Ishikawa (cell line): ENCODE data around the gene JMJD1C.

ENCODE experiments used
- CEBPB ChIP-seq: IDR thresholded peaks from 2 replicates; pipeline ENCODE4 v1.6.1; 2012
- CREB1 ChIP-seq: IDR thresholded peaks from 2 replicates; pipeline ENCODE4 v1.6.1; 2012; ENCODE audit warnings: low read depth
- EGR1 ChIP-seq: IDR thresholded peaks from 2 replicates; pipeline ENCODE4 v1.6.1; 2012
- EP300 ChIP-seq: IDR thresholded peaks from 2 replicates; pipeline ENCODE4 v1.6.1; 2012; ENCODE audit warnings: borderline replicate concordance
- MAX ChIP-seq: IDR thresholded peaks from 2 replicates; pipeline ENCODE4 v1.6.1; 2012
- NFIC ChIP-seq: IDR thresholded peaks from 2 replicates; pipeline ENCODE4 v1.6.1; 2012
- RAD21 ChIP-seq: IDR thresholded peaks from 2 replicates; pipeline ENCODE4 v1.6.1; 2012; ENCODE audit warnings: low read depth
- REST ChIP-seq: IDR thresholded peaks from 2 replicates; pipeline ENCODE4 v1.6.1; 2012; ENCODE audit warnings: low read depth, mild to moderate bottlenecking
- TEAD4 ChIP-seq: IDR thresholded peaks from 2 replicates; pipeline ENCODE4 v1.6.1; 2012
- USF1 ChIP-seq: IDR thresholded peaks from 2 replicates; pipeline ENCODE4 v1.6.1; 2012
- YY1 ChIP-seq: IDR thresholded peaks from 2 replicates; pipeline ENCODE4 v1.6.1; 2012; ENCODE audit warnings: low read depth
- ZBTB7A ChIP-seq: IDR thresholded peaks from 2 replicates; pipeline ENCODE4 v1.6.1; 2012; ENCODE audit warnings: low read depth

GRCh38 chr10:63477927-63478326, 12.2 kb upstream of the JMJD1C start:
- TF ChIP-seq USF1, result no peak
- no peak for TF ChIP-seq EP300
- no peak for TF ChIP-seq YY1
- no peak for TF ChIP-seq EGR1
- TF ChIP-seq CEBPB, result no peak
- TF ChIP-seq MAX, result no peak
- TF ChIP-seq NFIC, result no peak
- no peak for TF ChIP-seq REST
- no peak for TF ChIP-seq RAD21
- TF ChIP-seq TEAD4, result no peak
- TF ChIP-seq CREB1, result no peak
- TF ChIP-seq ZBTB7A, result no peak
